ENCODE results near the gene VPS13C. TPM values are rescaled to one million over a fixed set of nuclear protein-coding genes. Genes with fewer than 3 reads are reported as not detected.

Gene VPS13C
- total RNA-seq, 1 experiment from 2014 or later: 47.3 TPM

GRCh38 chr15:62047282-62047827 is 12.9 kb downstream of the VPS13C start:
- Histone ChIP-seq H3K36me3 (ENCODE audit: control insufficient read depth, insufficient read depth, low read length) (no peaks in the 10 kb centered on the region), H3K27me3 (ENCODE audit: control insufficient read depth, insufficient read depth, low read length) (no peaks in the 10 kb centered on the region), H3K4me3 (ENCODE audit: low read depth in 2 of 2, low read length in 2 of 2) (no peak overlapping the region), H3K27ac (ENCODE audit: low read length) (no peak overlapping the region), H3K4me1 (ENCODE audit: control insufficient read depth, insufficient read depth, low read length) (no peaks in the 10 kb centered on the region; the same call in 1 of the 2 replicates), H3K9me3 (ENCODE audit: control insufficient read depth, insufficient read depth, low read depth, low read length) (no peaks in the 10 kb centered on the region)
- ChIA-PET CTCF (no interaction called here), POLR2A (no interaction called here)
- intact Hi-C loops (cut with micrococcal nuclease; ENCODE audit: unreplicated experiment) (no loop called here), in situ Hi-C loops (cut with HindIII; ENCODE audit: low pct_unique_long_range_greater_than_20kb, low sequenced_read_pairs) (no loop called here)
- ATAC-seq: no peak
- BruUV-seq (replicated peaks): no TSS peak
- TF ChIP-seq SIN3A (IDR thresholded peaks at IDR 0.05; ENCODE audit: borderline replicate concordance, insufficient read depth, low read depth, low read length) (no peak), CTCF (IDR thresholded peaks at IDR 0.05) (no peak), POLR2AphosphoS5 (IDR thresholded peaks at IDR 0.05; ENCODE audit: low read depth, low read length) (no peak), TCF7L2 (IDR thresholded peaks at IDR 0.05; ENCODE audit: low read depth, low read length) (no peak), REST (IDR thresholded peaks at IDR 0.05; ENCODE audit: insufficient read depth in 1 of 2, low read depth in 2 of 2, low read length in 1 of 2) (no peak)
- no peak for DNase-seq (ENCODE audit: low read depth, low spot score)

- no peak overlapping the region for H3K4me3 ChIP-seq (ENCODE audit: low read depth in 2 of 2, low read length in 2 of 2)
- no TSS peak for BruUV-seq (replicated peaks)
- H3K27ac ChIP-seq (ENCODE audit: low read length): no peak overlapping the region
- no peaks in the 10 kb centered on the region for H3K9me3 ChIP-seq (ENCODE audit: control insufficient read depth, insufficient read depth, low read depth, low read length)
- no peaks in the 10 kb centered on the region for H3K27me3 ChIP-seq (ENCODE audit: control insufficient read depth, insufficient read depth, low read length)
- H3K36me3 ChIP-seq (ENCODE audit: control insufficient read depth, insufficient read depth, low read length): no peaks in the 10 kb centered on the region
- CTCF ChIA-PET: no interaction called here
- H3K4me1 ChIP-seq (ENCODE audit: control insufficient read depth, insufficient read depth, low read length): no peaks in the 10 kb centered on the region; the same call in 1 of the 2 replicates
- intact Hi-C loops (cut with micrococcal nuclease; ENCODE audit: unreplicated experiment) (no loop called here), in situ Hi-C loops (cut with HindIII; ENCODE audit: low pct_unique_long_range_greater_than_20kb, low sequenced_read_pairs) (no loop called here)
- TF ChIP-seq REST (IDR thresholded peaks at IDR 0.05; ENCODE audit: insufficient read depth in 1 of 2, low read depth in 2 of 2, low read length in 1 of 2) (no peak), SIN3A (IDR thresholded peaks at IDR 0.05; ENCODE audit: borderline replicate concordance, insufficient read depth, low read depth, low read length) (no peak), TCF7L2 (IDR thresholded peaks at IDR 0.05; ENCODE audit: low read depth, low read length) (no peak)
- POLR2A ChIA-PET: no interaction called here
- ATAC-seq (no peak), DNase-seq (ENCODE audit: low read depth, low spot score) (no peak)
Measured at GRCh38 chr15:62046078-62046743, 14.0 kb downstream of the VPS13C start.
